HepG2 (cell line): Measurements from ENCODE around the gene SCP2. TPM values are rescaled to one million over a fixed set of nuclear protein-coding genes. Genes with fewer than 3 reads are reported as not detected.

ENCODE experiments used
- ATAC-seq: fragments of 200-7000 bp; cut with Tn5 transposase; 3 replicates; pipeline ENCODE4 v1.9.1; 2020; ENCODE audit warnings: mild to moderate bottlenecking, moderate library complexity
- BruUV-seq: library from RNA; stranded (reverse); fragments of 400-500 nt; replicated peaks from 2 replicates; lab custom pipeline; 2021; lab: Mats Ljungman, UMichigan
- CTCF ChIA-PET: fragments of 300-600 bp; formaldehyde crosslinking; extraction: SDS; loops from one replicate; lab custom pipeline; 2021; ENCODE audit warnings: low total read pairs, inconsistent platforms, low intra/inter-chr PET ratio; lab: Yijun Ruan, JAX
- POLR2A ChIA-PET: fragments of 350-600 bp; sonication (Branson Sonifier 250); formaldehyde crosslinking; loops from one replicate; lab custom pipeline; 2020; ENCODE audit warnings: antibody characterized with exemption, inconsistent platforms; lab: Yijun Ruan, JAX
- DNase-seq: peaks from one replicate; pipeline ENCODE4 v3.0.0-alpha.2; 2015; ENCODE audit warnings: low spot score
- FAIRE-seq: peaks from 3 replicates; lab custom pipeline; 2011; peaks lifted over from hg19 to GRCh38; lab: Jason Lieb, UNC
- H2AFZ ChIP-seq: one replicate; pipeline ENCODE4 v1.6.1; 2011; ENCODE audit warnings: low read length, inconsistent platforms
- H3K27ac ChIP-seq: fragments of 300-600 bp; 3 replicates; pipeline ENCODE4 v1.8.0; 2011; ENCODE audit warnings: mixed run types, mild to moderate bottlenecking, mixed read lengths, low read length, inconsistent platforms; ENCODE audit not compliant: insufficient read depth; ENCODE audit errors: extremely low read length
- H3K27me3 ChIP-seq, 2 experiments: fragments of 200-600 bp in 1 of 2; 2 replicates in 1 of 2; 3 replicates in 1 of 2; pipeline versions ENCODE4 v1.6.0 to v1.8.0; 2011; ENCODE audit warnings: low read length in 2 of 2, mild to moderate bottlenecking in 2 of 2, moderate library complexity in 2 of 2, inconsistent platforms in 1 of 2; ENCODE audit not compliant: insufficient read depth in 2 of 2, control insufficient read depth in 1 of 2
- H3K36me3 ChIP-seq, 2 experiments: fragments of 200-600 bp in 1 of 2; replicated peaks in 1 of 2; 2 replicates in 1 of 2; 3 replicates in 1 of 2; pipeline versions ENCODE4 v1.5.1 to v1.8.0; 2011; ENCODE audit warnings: low read length in 2 of 2, inconsistent platforms in 1 of 2; ENCODE audit not compliant: insufficient read depth in 2 of 2, control insufficient read depth in 1 of 2
- H3K4me1 ChIP-seq: 2 replicates; pipeline ENCODE4 v1.5.1; 2012; ENCODE audit warnings: low read length, inconsistent platforms; ENCODE audit not compliant: insufficient read depth
- H3K4me2 ChIP-seq: 2 replicates; pipeline ENCODE4 v1.6.0; 2011; ENCODE audit warnings: low read depth, low read length, inconsistent platforms
- H3K4me3 ChIP-seq, 3 experiments: fragments of 200-600 bp in 1 of 3; sonication (generic), shearing (Covaris generic) in 1 of 3; replicated peaks in 1 of 3; 2 replicates each; pipeline ENCODE4 v1.5.1; 2011 to 2016; ENCODE audit warnings: low read length in 3 of 3, inconsistent platforms in 2 of 3, low read depth in 2 of 3, mild to moderate bottlenecking in 2 of 3, control low read depth in 1 of 3, mixed read lengths in 1 of 3; ENCODE audit not compliant: insufficient read depth in 1 of 3
- H3K79me2 ChIP-seq: one replicate; pipeline ENCODE4 v1.6.1; 2011; ENCODE audit warnings: low read length, inconsistent platforms; ENCODE audit not compliant: insufficient read depth
- H3K9ac ChIP-seq: 2 replicates; pipeline ENCODE4 v1.6.0; 2011; ENCODE audit warnings: mild to moderate bottlenecking, low read depth, low read length, inconsistent platforms; ENCODE audit not compliant: insufficient read depth
- H3K9me3 ChIP-seq: 2 replicates; pipeline ENCODE4 v1.5.1; 2012; ENCODE audit warnings: mild to moderate bottlenecking, low read length
- H4K20me1 ChIP-seq: 2 replicates; pipeline ENCODE4 v1.6.0; 2011; ENCODE audit warnings: inconsistent platforms, mild to moderate bottlenecking, low read length, moderate library complexity; ENCODE audit not compliant: insufficient read depth
- HNRNPL ChIP-seq: fragments of 200-400 bp; formaldehyde crosslinking; IDR thresholded peaks from 2 replicates; pipeline ENCODE4 v1.6.1; 2017; ENCODE audit warnings: mild to moderate bottlenecking, low read depth, low read length
- MIER2 ChIP-seq: IDR thresholded peaks from 2 replicates; pipeline ENCODE4 v1.6.1; 2016; ENCODE audit warnings: missing biosample characterization, missing genetic modification reagents
- NFIC ChIP-seq: IDR thresholded peaks from 2 replicates; pipeline ENCODE4 v1.6.1; 2012; ENCODE audit warnings: mild to moderate bottlenecking, low read length, inconsistent platforms
- NFYC ChIP-seq: IDR thresholded peaks from 2 replicates; pipeline ENCODE4 v1.6.1; 2016; ENCODE audit warnings: missing genetic modification reagents, missing compliant biosample characterization
- POLR2A ChIP-seq, 2 experiments: IDR thresholded peaks; 2 replicates each; pipeline ENCODE4 v1.6.1; 2011; ENCODE audit warnings: low read depth in 2 of 2, low read length in 2 of 2, mild to moderate bottlenecking in 1 of 2, moderate library complexity in 1 of 2; ENCODE audit not compliant: insufficient read depth in 1 of 2
- RCOR2 ChIP-seq: IDR thresholded peaks from 2 replicates; pipeline ENCODE4 v1.6.1; 2016; ENCODE audit warnings: missing biosample characterization, missing genetic modification reagents
- STAT5B ChIP-seq: sonication (generic); formaldehyde crosslinking; IDR thresholded peaks from 2 replicates; pipeline ENCODE4 v1.4.0; 2020; ENCODE audit warnings: missing genetic modification reagents
- TAF1 ChIP-seq: sonication (generic); formaldehyde crosslinking; IDR thresholded peaks from 2 replicates; pipeline ENCODE4 v1.4.0; 2020; ENCODE audit warnings: missing genetic modification reagents
- ZBTB3 ChIP-seq: sonication (generic); formaldehyde crosslinking; IDR thresholded peaks from 2 replicates; pipeline ENCODE4 v1.4.0; 2020; ENCODE audit warnings: low read depth, mild to moderate bottlenecking, moderate library complexity, missing genetic modification reagents, borderline replicate concordance
- ZNF142 ChIP-seq: sonication (generic); formaldehyde crosslinking; IDR thresholded peaks from 2 replicates; pipeline ENCODE4 v1.4.0; 2020; ENCODE audit warnings: missing genetic modification reagents
- ZNF274 ChIP-seq: sonication (generic); formaldehyde crosslinking; IDR thresholded peaks from 2 replicates; pipeline ENCODE4 v1.5.1; 2020; ENCODE audit warnings: mild to moderate bottlenecking, missing genetic modification reagents
- ZNF331 ChIP-seq: sonication (generic); formaldehyde crosslinking; IDR thresholded peaks from 2 replicates; pipeline ENCODE4 v1.4.0; 2020; ENCODE audit warnings: missing genetic modification reagents
- ZNF629 ChIP-seq: sonication (generic); formaldehyde crosslinking; conservative IDR thresholded peaks from 2 replicates; pipeline ENCODE4 v1.5.0; 2020; ENCODE audit warnings: missing genetic modification reagents
- ZNF784 ChIP-seq: sonication (generic); formaldehyde crosslinking; IDR thresholded peaks from 2 replicates; pipeline ENCODE4 v1.5.1; 2020; ENCODE audit warnings: missing genetic modification reagents, mild to moderate bottlenecking, borderline replicate concordance
- ZNF792 ChIP-seq: IDR thresholded peaks from 2 replicates; pipeline ENCODE4 v1.6.1; 2016
- ZZZ3 ChIP-seq: sonication (generic); formaldehyde crosslinking; IDR thresholded peaks from 2 replicates; pipeline ENCODE4 v1.4.0; 2020; ENCODE audit warnings: missing genetic modification reagents, mild to moderate bottlenecking, borderline replicate concordance
- WGBS: methylation state at CpG from one replicate; pipeline ENCODE4 v1.1.6; 2017; ENCODE audit warnings: low lambda C conversion rate; 5-methylcytosine and 5-hydroxymethylcytosine counted together
- in situ Hi-C: cut with HindIII; loops from 2 replicates; pipeline ENCODE4 v1.10.0; 2017; ENCODE audit warnings: low pct_unique_long_range_greater_than_20kb; ENCODE audit not compliant: extremely low pct_ligation_motif_present
- intact Hi-C: fragments of 100-400 bp; cut with micrococcal nuclease; formaldehyde crosslinking; loops from one replicate; pipeline ENCODE4 v1.10.0; 2022; ENCODE audit not compliant: unreplicated experiment
- polyA plus RNA-seq, 8 experiments: library from polyadenylated mRNA; depleted of rRNA in 3 of 8; stranded (reverse) in 7 of 8; unstranded in 1 of 8; fragments of >200 nt; fragmentation: Illumina TruSeq in 4 of 8; extraction: Trizol in 4 of 8; gene quantifications; 2 replicates each; pipeline versions ENCODE4 v1.2.1 to v1.2.3, GENCODE V29; 2011 to 2016; ENCODE audit warnings: low read depth in 4 of 8, missing spikeins in 1 of 8, mixed read lengths in 1 of 8; ENCODE audit not compliant: insufficient read depth in 1 of 8
- total RNA-seq, 5 experiments: library from RNA; depleted of rRNA; stranded (reverse); fragments of >200 nt; fragmentation: Illumina TruSeq; extraction: Trizol; gene quantifications; 2 replicates each; pipeline ENCODE4 v1.2.3, GENCODE V29; 2016; ENCODE audit warnings: low read depth in 1 of 5

SCP2 gene
- total and polyA plus RNA-seq, 2 of the 13 experiments (the other 11 are each of a cell fraction or from before 2014, with no cell fraction given): 59.0 to 133 TPM

GRCh38 chr1:52907812-52908153 lies 19.3 kb upstream of the SCP2 start:
- FAIRE-seq (no peak), ATAC-seq (no peak), DNase-seq (no peak)
- Histone ChIP-seq H3K36me3 (peaks cover 4 to 9% of the 10 kb centered on the region in 2 experiments; a peak in 3 of 5 replicates), H3K4me2 (no peak overlapping the region), H3K27me3 (no peaks in the 10 kb centered on the region), H3K79me2 (no peaks in the 10 kb centered on the region), H3K4me1 (peaks cover 18% of the 10 kb centered on the region), H3K9me3 (no peaks in the 10 kb centered on the region), H4K20me1 (no peaks in the 10 kb centered on the region), H3K4me3 (no peak overlapping the region), H3K9ac (no peak overlapping the region), H3K27ac (no peak overlapping the region), H2AFZ (no peak overlapping the region)
- TF ChIP-seq RCOR2 (CRISPR knock-in tag) (no peak), NFIC (no peak), ZNF792 (CRISPR knock-in tag) (no peak), ZZZ3 (CRISPR knock-in tag) (no peak), ZNF274 (CRISPR knock-in tag) (no peak), HNRNPL (no peak), STAT5B (CRISPR knock-in tag) (no peak)
- intact Hi-C loops: no loop called here
- POLR2A ChIA-PET: no interaction called here
- 99% methylated on average over 9 of the region's 10 CpGs for WGBS
- BruUV-seq: no TSS peak
- CTCF ChIA-PET: no interaction called here
- in situ Hi-C loops: no loop called here

GRCh38 chr1:52911541-52911940 lies 15.5 kb upstream of the SCP2 start:
- Histone ChIP-seq H3K4me2 (no peak overlapping the region), H4K20me1 (no peaks in the 10 kb centered on the region), H2AFZ (no peak overlapping the region), H3K27ac (no peak overlapping the region), H3K9me3 (no peaks in the 10 kb centered on the region), H3K4me3 (no peak overlapping the region), H3K36me3 (peaks cover 1 to 13% of the 10 kb centered on the region in 2 experiments; a peak in 2 of 5 replicates), H3K27me3 (no peaks in the 10 kb centered on the region), H3K79me2 (no peaks in the 10 kb centered on the region), H3K9ac (no peak overlapping the region), H3K4me1 (peaks cover 37% of the 10 kb centered on the region)
- in situ Hi-C loops (no loop called here), intact Hi-C loops (no loop called here)
- ChIA-PET POLR2A (no interaction called here), CTCF (no interaction called here)
- DNase-seq (no peak), ATAC-seq (no peak), FAIRE-seq (no peak)
- BruUV-seq: no TSS peak
- 93% methylated on average over 5 of the region's 10 CpGs for WGBS
- TF ChIP-seq ZBTB3 (CRISPR knock-in tag) (no peak), ZNF142 (CRISPR knock-in tag) (no peak), TAF1 (CRISPR knock-in tag) (no peak), ZNF331 (CRISPR knock-in tag) (no peak), ZNF784 (CRISPR knock-in tag) (no peak), POLR2A (IDR thresholded peaks at IDR 0.05; ENCODE audit: insufficient read depth in 1 of 2, low read depth in 2 of 2, low read length in 2 of 2) (no peak), NFYC (CRISPR knock-in tag) (no peak), MIER2 (CRISPR knock-in tag) (no peak), ZNF629 (no peak)
